ENCODE results near the gene YARS1.

The YARS1 gene

GRCh38 chr1:32817159-32817814, at the start of gene YARS1, which contains the start of gene S100PBP:
YARS1 (minus strand) TSS chr1:32817358; CDS start chr1:32817244, 114 bp downstream.
S100PBP (plus strand) TSS chr1:32817653; CDS start chr1:32826100, 8,447 bp downstream.
- DNase-seq (ENCODE audit: low read depth), result peak; percentile 100

- no peak for DNase-seq (ENCODE audit: low read depth)
Observed at GRCh38 chr1:32865639-32866405, 48.7 kb upstream of the YARS1 start.

- DNase-seq (ENCODE audit: low read depth), result no peak
Observed at GRCh38 chr1:32864375-32865019, 47.3 kb upstream of the YARS1 start.

GRCh38 chr1:32863881-32864245, 46.7 kb upstream of the YARS1 start:
- DNase-seq (ENCODE audit: low read depth), result no peak

- no peak for DNase-seq (ENCODE audit: low read depth)
Observed at GRCh38 chr1:32863218-32863880, 46.2 kb upstream of the YARS1 start.

- no peak for DNase-seq (ENCODE audit: low read depth)
Observed at GRCh38 chr1:32861904-32862695, 44.9 kb upstream of the YARS1 start.

- DNase-seq (ENCODE audit: low read depth), result no peak
Observed at GRCh38 chr1:32860566-32860965, 43.4 kb upstream of the YARS1 start.

GRCh38 chr1:32859915-32860314, 42.8 kb upstream of the YARS1 start:
- DNase-seq (ENCODE audit: low read depth), result no peak

- no peak for DNase-seq (ENCODE audit: low read depth)
Observed at GRCh38 chr1:32858791-32859190, 41.6 kb upstream of the YARS1 start.

GRCh38 chr1:32858136-32858535, 41.0 kb upstream of the YARS1 start:
- DNase-seq (ENCODE audit: low read depth), result no peak

- DNase-seq (ENCODE audit: low read depth), result no peak
Observed at GRCh38 chr1:32855861-32856617, 38.9 kb upstream of the YARS1 start.

GRCh38 chr1:32848354-32849063, 31.4 kb upstream of the YARS1 start:
- no peak for DNase-seq (ENCODE audit: low read depth)

- DNase-seq (ENCODE audit: low read depth), result no peak
Observed at GRCh38 chr1:32831878-32832277, 14.7 kb upstream of the YARS1 start.

- DNase-seq (ENCODE audit: low read depth), result no peak
Observed at GRCh38 chr1:32830092-32830852, 13.1 kb upstream of the YARS1 start.

GRCh38 chr1:32828341-32828740, 11.2 kb upstream of the YARS1 start:
- no peak for DNase-seq (ENCODE audit: low read depth)

- DNase-seq (ENCODE audit: low read depth), result no peak
Observed at GRCh38 chr1:32825181-32825580, 8.0 kb upstream of the YARS1 start.

- DNase-seq (ENCODE audit: low read depth), result no peak
Observed at GRCh38 chr1:32818804-32819541, 1.8 kb upstream of the YARS1 start.
